22Rv1 (cell line): ENCODE results near the gene SLC22A31.

Experiments used
- ZFX ChIP-seq: fragments of 450-650 bp; IDR thresholded peaks from 2 replicates; pipeline ENCODE4 v1.6.1; 2017; ENCODE audit warnings: antibody characterized with exemption, borderline replicate concordance
- TF ChIP-seq, protein P1 (sequence below): fragments of 450-650 bp; IDR thresholded peaks from 2 replicates; pipeline ENCODE4 v1.5.1; 2017; ENCODE audit warnings: mild to moderate bottlenecking

DNA sequence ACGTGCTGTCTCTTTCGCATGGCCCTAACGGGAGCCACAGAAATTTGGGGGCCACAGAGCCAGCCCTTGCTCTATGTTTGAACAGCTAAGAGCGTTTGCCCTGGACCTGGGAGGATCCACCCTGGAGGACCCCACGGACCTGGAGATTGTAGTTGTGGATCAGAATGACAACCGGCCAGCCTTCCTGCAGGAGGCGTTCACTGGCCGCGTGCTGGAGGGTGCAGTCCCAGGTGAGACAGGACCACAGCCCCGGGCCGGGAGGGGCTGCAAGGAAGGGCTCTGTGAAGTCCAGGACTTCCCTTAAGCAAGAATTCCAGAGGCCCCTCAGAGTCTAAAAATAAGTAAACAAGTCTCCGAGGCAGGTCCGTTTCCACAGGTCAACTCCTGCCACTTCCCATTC is 16.9 kb downstream of the SLC22A31 start:
- TF ChIP-seq, protein P1, sequence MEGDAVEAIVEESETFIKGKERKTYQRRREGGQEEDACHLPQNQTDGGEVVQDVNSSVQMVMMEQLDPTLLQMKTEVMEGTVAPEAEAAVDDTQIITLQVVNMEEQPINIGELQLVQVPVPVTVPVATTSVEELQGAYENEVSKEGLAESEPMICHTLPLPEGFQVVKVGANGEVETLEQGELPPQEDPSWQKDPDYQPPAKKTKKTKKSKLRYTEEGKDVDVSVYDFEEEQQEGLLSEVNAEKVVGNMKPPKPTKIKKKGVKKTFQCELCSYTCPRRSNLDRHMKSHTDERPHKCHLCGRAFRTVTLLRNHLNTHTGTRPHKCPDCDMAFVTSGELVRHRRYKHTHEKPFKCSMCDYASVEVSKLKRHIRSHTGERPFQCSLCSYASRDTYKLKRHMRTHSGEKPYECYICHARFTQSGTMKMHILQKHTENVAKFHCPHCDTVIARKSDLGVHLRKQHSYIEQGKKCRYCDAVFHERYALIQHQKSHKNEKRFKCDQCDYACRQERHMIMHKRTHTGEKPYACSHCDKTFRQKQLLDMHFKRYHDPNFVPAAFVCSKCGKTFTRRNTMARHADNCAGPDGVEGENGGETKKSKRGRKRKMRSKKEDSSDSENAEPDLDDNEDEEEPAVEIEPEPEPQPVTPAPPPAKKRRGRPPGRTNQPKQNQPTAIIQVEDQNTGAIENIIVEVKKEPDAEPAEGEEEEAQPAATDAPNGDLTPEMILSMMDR: no peak
- TF ChIP-seq ZFX: no peak
